GM19328 (cell line): ENCODE data around the gene MKNK2.
A peak's percentile ranks its signal among the peaks of the same experiment; 100 is the strongest.
"Not testable (repeated sequence)": the region's sequence is repeated elsewhere in the genome, so short reads cannot be mapped to it uniquely, and the experiment has no call there.

Source experiments
- ATAC-seq: cut with Tn5 transposase; IDR thresholded peaks from one replicate; pipeline ENCODE4 v1.9.1; 2021; ENCODE audit warnings: mild to moderate bottlenecking, moderate library complexity; ENCODE audit not compliant: unreplicated experiment

The MKNK2 gene

DNA sequence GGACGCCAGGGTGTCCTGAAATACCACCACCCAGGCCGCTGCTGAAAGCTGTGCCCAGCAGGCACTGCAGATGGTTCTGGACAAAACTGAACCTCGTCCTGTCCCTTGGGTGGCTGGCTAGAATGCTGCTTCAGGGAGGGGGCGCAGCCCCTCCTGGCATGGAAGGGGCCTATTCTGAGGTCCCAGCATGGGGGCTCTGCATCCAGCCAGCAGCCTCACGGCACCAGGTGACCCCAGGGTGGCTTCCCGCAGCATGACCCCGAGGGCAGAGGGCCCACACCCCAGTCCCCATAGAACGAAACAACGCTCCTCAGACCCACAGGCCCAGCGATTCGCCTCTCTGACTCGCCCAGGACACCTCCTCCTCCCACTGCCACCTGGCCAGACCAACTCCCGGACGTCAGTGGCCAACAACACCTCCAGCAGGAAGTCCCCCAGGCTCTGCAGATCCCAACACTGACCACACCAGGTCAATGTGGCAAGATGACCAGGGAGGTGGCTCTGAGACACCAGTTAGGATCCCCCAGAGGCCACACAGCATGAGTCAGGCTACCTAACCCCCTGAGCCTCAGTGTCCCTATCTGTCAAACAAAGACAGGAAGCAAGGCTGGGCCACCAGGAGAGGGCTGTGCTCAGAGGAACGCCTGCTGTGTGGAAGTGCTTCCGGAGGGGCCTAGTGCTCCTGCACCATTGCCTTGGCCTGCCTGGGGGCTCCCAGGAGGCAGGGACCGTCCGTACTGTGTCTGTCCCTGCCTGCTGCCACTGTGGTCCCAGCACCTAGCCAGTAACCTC lies 6.1 kb downstream of the MKNK2 start:
- ATAC-seq = no peak

DNA sequence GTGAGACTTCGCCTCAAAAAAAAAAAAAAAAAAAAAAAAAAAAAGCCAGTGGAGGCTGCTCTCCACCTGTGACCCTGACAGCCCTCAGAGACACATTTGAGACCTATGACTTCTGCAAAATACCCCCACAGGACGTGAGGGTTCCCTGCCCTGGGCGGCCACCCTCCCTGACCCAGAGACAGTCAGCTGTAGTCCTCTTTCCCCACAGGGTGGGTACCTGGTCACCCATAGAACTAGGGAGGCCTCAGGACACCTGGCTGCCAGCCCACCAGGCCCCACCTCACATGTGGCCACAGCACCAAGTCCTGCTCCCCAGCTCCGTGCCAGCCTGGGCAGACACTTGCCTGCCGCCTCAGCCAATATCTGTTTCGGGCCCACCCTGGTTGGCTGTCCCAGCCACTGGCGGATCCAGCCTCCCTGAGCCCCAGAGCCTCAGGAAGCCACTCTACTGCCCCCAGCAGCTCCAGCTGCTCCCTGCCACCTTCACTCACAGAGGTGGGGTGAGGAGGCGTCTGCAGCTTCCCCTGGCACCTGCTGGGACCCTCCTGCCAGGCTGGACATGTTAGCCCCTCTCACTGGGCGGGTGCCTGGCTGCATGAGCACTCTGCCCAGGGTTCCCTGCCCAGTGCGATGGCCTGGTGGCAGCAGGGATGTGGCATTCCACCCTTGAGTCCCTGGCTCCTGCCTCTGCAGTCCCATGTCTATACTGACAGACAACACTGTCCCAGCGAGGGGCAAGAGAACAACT lies 6.9 kb downstream of the MKNK2 start:
- ATAC-seq = no peak

DNA sequence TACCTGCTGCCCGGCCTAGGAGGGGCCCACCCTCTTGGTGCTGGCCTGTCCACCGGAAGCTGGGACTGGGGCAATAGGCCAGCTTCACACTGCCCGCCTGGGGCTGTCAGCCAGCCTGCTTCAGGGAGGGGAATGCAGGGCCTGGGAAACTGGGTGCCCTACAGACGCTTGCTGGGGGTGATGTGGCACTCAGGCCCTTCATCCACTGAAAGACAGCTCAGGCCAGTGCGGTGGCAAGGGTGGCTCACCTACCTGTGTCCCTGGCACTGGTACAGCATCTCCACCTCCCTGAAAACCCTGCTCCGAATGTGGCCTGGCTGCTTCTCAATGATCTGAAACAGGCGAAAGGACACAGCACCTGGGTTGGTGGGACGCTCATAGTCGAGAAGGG lies 7.8 kb downstream of the MKNK2 start:
- ATAC-seq = no peak

DNA sequence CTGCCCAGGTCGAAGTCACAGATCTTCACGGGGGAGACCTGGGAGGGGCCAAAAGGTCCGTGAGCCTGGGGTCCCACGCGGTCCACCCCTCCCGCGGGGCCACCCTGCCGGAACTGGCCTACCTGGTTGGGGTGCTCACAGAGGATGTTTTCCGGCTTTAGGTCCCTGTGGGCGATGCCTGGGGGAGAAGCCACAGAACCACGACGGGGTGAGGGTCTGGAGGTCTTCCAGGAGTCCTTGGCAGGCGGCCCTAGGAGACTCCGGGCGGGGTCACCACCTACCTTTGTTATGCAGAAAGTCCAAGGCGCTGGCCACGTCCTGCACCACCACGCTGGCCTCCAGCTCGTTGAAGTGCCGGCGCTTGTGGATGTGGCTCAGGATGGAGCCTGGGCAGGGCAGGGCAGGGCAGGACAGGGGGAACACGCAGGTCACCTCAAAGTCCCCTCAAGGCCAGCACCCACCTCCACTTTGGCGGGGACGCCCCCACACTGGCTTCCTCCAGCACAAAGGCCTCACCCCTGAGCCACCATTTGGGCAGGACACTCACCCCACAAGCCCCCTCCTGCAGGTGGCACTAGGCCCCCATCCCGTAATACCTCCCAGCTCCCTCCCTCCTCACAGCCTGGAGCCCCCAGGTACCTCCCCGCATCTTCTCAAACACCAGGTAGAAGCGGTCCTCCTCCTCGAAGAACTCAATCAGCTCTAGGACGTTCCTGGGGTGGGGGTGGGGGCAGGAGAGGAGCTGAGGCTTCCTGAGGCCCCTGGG lies 8.4 kb downstream of the MKNK2 start:
- ATAC-seq = no peak

- ATAC-seq = peak; percentile 62
Observed at GRCh38 chr19:2041683-2042484, 9.2 kb downstream of the MKNK2 start.

- no peak for ATAC-seq
Observed at GRCh38 chr19:2041433-2041682, 9.7 kb downstream of the MKNK2 start.

DNA sequence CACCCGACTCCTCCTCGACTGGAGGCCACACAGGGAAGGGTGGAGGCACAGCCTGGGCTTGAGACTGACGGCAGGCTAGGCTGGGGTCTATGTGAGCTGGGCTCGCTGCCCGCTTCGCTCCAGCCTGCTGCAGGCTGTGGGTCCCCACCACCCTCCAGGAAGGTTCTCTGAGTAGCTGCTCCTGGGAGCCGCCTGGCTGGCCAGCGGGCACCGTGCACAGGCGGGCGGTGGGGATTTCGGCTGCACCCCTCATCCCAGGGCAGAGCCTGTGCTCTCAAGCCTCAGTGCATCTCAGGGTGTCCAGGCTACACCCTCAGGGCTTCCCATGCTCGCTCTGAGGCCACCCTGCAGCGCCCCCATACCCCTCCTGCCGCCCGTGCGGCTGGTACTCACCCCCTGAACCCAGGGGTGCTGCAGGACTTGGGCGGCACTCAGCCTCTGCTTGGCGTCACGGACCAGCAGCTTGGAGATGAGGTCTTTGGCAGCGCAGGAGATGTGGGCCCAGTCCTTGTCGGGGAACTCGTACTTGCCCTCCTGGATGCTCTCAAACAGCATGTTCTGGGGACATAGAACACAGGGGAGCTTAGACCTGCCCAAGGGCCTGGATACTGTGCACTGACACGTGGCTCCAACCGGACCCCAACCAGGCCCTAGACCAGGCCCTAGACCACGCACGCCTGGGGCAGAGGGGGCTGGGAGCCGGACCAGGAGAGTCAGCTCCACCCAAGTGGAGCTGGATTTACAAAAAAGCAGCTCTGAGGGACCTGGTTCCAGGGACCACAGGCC lies 10.2 kb downstream of the MKNK2 start:
- no peak for ATAC-seq

DNA sequence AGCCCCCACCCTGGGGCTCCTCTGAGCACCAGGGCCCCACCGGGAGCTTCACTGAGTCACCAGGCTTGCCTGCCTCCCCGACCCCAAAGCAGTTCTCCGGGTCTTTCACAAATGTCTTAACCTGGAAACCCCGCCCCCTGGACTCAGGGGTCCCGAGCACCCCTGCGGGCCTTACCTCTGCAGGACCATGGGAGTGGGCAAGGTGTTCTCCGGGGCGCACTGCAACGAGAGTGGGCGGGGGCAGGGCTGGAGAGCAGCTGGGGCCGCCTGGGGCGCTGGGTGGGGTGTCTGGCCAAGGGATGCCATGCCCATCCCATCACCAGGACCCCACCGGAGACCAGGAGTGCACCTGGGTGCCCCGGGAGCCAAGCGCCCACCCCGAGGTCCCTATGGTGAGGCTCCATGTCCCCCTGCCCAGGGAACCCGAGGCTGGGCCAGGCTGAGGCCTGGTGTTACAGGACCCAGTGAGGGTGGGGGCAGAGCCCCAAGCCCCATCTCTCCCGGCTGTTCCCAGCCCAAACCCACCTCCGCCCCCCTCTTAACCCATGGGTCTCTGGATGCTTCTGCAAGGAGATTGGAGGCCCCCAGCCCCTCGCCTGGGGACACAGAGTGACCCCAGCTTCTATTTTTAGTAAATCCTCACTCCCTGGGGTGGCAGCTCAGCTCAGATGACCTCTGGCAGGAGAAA lies 10.9 kb downstream of the MKNK2 start:
- no peak for ATAC-seq

GRCh38 chr19:2039089-2039958 lies 11.7 kb downstream of the MKNK2 start:
- ATAC-seq = no peak

DNA sequence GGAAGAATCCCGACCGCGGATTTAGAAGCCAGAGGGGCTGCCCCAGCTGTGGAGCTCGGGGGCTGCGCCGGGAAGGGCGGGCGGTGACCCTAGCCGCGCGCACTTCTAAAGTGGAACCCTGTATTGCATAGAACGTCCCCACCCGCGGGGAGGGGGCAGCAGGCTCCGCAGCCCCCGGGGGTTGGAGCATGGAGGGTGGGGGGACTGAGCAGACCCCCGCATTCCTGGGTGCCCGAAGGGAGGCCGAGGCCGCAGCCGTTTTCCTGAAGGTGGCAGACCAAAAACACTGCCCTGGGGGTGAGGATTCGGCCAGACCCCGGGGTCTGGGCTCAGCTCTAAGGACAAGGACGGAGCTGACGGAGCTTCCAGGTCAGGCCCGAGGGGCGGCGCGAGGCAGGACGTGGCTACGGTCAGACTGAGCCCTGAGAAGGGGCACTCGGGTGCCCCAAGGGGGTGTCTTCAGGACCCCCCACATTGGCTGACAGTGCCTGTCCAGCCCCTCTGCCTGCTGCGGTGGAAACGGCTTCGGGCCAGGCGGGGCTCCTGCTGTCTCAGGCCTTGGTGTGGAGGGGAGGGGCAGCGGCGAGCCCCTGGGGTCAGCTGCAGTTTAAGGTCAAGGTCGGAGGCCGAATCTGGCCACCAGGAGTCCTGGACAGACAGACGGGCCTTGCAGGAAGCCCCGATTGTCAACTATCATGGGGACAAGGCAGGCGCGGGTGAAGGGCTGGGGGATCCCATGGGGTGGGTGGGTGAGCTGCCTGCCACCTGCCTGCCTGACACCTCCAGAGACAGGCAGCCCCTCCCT lies 12.6 kb downstream of the MKNK2 start:
- no peak for ATAC-seq

- no peak for ATAC-seq
Observed at GRCh38 chr19:2037651-2038255, 13.3 kb downstream of the MKNK2 start.

- no peak for ATAC-seq
Observed at GRCh38 chr19:2036424-2036823, 14.6 kb downstream of the MKNK2 start.

DNA sequence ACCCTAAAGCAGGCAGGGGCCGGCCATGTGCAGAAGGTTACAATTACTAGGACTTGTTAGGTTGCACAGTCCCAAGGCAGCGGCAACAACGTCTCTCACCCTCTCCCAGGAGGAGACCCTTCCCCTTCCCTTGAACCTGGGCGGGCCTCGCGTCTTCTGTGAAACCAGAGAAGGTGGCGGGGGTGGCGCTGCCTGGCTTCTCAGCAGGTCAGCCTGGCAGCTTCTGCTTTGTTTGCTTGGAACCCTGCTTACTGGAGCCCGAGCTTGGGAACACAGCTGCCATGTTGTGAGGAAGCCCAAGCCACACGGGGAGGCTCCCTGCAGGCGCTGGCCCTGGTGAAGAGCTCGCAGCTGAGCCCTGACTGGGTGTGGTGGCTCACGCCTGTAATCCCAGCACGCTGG lies 15.5 kb downstream of the MKNK2 start:
- ATAC-seq = no peak

GRCh38 chr19:2034729-2035589 lies 16.1 kb downstream of the MKNK2 start:
- ATAC-seq = no peak

DNA sequence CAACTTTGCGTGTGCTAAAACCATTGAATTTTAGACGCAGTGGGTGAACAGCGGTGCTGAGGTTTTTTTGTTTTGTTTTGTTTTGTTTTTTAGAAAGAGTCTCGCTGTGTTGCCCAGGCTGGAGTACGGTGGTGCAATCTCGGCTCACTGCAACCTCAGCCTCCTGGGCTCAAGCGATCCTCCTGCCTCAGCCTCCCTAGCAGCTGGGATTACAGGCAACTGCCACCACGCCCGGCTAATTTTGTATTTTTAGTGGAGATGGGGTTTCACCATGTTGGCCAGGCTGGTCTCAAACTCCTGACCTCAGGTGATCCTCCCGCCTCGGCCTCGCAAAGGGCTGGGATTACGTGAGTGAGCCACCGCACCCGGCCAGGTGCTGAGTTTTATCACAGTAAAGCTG lies 16.8 kb downstream of the MKNK2 start:
- not testable (repeated sequence) for ATAC-seq

DNA sequence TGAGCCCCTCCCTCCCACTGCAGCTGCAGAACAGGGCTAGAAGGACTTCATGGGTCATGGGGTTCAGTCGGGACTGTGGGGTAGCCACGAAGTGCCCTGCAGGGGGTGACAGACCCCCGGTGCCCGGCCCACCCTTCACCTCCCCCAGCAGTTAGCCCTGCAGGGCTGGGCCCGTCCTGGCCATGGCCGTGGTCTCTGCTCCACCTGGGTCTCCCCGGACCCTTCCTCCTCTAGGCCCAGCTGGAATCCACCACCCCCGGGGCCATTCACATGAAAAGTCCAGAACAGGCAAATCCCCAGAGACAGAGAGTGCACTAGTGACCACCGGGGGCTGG lies 17.3 kb downstream of the MKNK2 start:
- no peak for ATAC-seq
